ES-I3 (cell line): ENCODE results near the gene ITGB8.

ENCODE experiments used
- H3K36me3 ChIP-seq: 2 replicates; pipeline ENCODE4 v1.6.1; 2013; ENCODE audit warnings: mild to moderate bottlenecking, low read length, control low read depth, moderate library complexity; ENCODE audit not compliant: insufficient read depth
- H3K4me1 ChIP-seq: 2 replicates; pipeline ENCODE4 v1.6.1; 2013; ENCODE audit warnings: mild to moderate bottlenecking, control low read depth, low read length; ENCODE audit not compliant: insufficient read depth
- H3K9ac ChIP-seq: 2 replicates; pipeline ENCODE4 v1.6.1; 2013; ENCODE audit warnings: low read depth, mild to moderate bottlenecking, low read length, moderate library complexity
- H3K9me3 ChIP-seq: 2 replicates; pipeline ENCODE4 v1.6.1; 2013; ENCODE audit warnings: mild to moderate bottlenecking, low read length, moderate library complexity; ENCODE audit not compliant: control insufficient read depth, insufficient read depth

The ITGB8 gene

DNA sequence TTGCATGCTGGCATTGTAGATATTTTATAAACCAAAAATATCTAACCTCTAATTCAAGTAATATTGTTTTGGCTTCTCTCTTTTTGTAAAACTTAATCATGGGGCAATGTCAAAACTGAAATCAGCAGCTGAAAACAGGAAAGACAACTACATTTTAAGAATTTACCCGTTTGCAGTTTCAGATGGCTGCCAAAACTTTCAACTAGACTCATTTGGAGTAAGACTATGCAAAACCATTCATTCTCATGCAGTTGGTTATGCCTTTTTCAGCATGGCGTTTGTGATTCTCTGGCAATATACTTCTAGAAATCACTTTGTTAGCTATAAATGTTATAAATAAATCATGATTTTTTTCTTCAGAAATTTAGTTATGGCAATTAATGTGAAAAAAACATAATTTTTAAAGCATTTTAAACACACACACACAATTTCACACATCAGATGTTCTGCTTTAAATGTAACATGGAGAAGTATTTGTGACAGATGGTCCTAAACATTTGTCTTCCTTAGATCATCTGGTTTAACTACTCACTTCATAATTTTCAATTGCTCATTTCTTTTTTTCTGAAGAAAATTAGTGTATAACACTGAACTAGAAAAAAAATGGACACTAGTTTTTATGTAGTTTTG is 116.4 kb downstream of the ITGB8 start:
- Histone ChIP-seq H3K36me3 (no peaks in the 10 kb centered on the region), H3K4me1 (no peaks in the 10 kb centered on the region), H3K9me3 (no peaks in the 10 kb centered on the region), H3K9ac (no peak overlapping the region)

DNA sequence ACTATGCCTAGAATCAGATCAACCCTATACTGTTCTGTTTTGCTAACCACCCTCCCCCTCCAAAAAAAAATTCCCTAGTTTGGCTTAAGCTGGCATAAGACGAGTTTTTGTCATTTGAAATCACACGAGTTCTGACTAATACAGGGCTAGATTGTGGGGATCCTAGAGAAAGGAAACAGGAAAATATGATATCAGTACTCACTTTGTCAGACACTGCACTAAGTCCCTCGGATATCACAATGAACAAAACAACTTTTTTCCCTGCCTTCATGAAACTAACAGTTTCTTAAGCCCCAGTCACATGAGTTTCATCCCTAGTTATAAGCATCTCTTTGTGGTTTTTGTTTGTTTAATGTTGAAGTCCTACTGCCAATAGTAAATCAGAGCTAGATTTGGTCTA is 118.5 kb downstream of the ITGB8 start:
- H3K36me3 ChIP-seq = no peaks in the 10 kb centered on the region
- no peaks in the 10 kb centered on the region for H3K4me1 ChIP-seq
- no peak overlapping the region for H3K9ac ChIP-seq
- H3K9me3 ChIP-seq = no peaks in the 10 kb centered on the region

DNA sequence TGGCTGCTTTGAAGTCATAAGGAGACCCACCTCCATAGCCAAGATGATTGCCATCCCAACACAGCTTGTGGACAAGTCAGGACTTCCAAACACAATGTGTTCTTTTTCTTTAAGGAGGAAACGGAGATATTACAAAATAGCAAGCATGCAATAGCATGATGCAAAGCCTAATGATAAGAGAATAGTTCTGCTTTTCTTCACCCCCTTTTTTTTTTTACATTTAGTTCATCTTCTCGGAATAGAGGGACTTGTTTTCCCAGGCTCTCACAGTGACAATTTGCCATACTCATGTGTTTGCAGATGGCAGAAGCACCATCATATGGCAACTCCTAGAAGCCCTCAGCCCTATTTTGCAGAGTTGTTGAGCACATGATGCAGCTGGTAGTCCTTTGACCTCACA is 119.8 kb downstream of the ITGB8 start:
- H3K36me3 ChIP-seq = no peaks in the 10 kb centered on the region
- H3K4me1 ChIP-seq = no peaks in the 10 kb centered on the region
- H3K9ac ChIP-seq = no peak overlapping the region
- no peaks in the 10 kb centered on the region for H3K9me3 ChIP-seq

DNA sequence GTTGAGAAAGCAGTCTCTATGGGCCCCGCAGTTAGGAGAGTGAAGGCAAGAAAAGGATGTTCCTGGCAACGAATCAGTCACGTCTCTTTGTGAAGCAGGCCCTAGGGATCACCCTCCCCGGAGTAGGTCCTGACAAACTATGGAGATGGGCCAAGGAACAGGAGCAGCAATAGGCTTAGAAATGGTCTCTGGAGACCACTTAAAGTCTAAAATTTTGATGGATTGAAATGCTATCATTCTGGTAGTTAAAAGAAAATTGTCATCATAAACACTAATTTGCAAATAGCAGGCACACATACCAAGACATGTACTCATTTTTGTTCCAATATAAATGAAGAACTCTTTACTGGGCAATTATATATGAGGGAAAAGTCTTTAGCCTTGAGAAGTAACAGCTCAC is 123.5 kb downstream of the ITGB8 start:
- Histone ChIP-seq H3K4me1 (no peaks in the 10 kb centered on the region), H3K9ac (no peak overlapping the region), H3K36me3 (no peaks in the 10 kb centered on the region), H3K9me3 (no peaks in the 10 kb centered on the region)

DNA sequence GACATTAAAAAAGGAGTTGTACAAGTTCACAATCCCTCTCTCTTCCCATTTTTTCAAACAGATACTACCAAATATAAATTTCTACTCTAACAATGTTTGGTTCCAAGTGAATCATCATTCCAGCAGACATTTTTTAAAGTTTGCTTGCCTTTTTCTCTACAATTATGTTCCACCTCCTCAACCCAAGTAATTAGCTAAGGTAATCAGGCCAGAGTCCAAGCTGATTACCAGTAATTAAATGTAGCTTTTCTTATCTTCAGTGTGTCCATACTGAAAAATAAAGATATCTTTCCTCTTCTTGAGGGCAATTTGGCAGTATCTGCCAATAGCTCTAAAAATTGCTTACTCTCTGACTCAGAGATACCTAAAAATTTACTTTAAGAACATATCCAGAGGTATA is 126.0 kb downstream of the ITGB8 start:
- H3K4me1 ChIP-seq = no peaks in the 10 kb centered on the region
- H3K9ac ChIP-seq = no peak overlapping the region
- no peaks in the 10 kb centered on the region for H3K36me3 ChIP-seq
- H3K9me3 ChIP-seq = no peaks in the 10 kb centered on the region

DNA sequence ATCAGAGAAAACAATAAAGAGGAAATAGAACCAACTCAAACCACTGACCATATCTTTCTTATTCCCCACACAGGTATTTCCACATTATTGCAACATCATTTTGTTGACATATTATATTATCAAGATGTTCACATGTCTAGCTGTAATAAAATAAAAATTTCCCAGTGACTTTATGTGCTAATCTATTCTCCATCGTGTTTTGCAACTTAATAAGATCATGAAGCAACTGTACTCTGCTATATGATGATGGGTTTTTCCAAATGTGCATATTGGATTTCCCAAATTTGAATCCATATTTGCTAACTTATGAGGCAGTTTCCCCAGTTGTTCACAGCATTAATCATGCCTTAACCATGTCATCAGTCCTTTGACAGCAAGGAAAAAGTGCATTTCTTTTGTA is 127.8 kb downstream of the ITGB8 start:
- H3K9me3 ChIP-seq = no peaks in the 10 kb centered on the region
- no peak overlapping the region for H3K9ac ChIP-seq
- no peaks in the 10 kb centered on the region for H3K36me3 ChIP-seq
- H3K4me1 ChIP-seq = no peaks in the 10 kb centered on the region

DNA sequence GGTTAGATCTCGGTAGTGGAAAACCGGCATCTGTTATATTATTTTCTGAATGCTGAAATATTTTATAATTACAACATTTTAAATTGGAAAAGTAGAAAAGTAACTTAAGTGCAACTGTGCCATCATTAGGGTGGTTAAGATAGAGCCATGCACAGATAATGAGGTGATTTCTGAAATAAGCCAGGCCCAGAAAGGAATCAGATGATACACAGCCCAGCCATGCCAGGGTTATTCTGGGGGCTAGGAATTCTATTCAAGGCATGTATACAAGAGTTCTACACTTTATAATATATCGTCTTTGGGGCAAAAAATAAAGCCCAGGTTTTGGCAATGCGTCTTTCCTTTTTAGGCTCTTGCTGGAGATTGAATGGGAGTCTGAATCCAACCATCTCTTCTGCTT is 128.7 kb downstream of the ITGB8 start:
- H3K9me3 ChIP-seq = no peaks in the 10 kb centered on the region
- no peaks in the 10 kb centered on the region for H3K36me3 ChIP-seq
- H3K9ac ChIP-seq = no peak overlapping the region
- no peaks in the 10 kb centered on the region for H3K4me1 ChIP-seq

DNA sequence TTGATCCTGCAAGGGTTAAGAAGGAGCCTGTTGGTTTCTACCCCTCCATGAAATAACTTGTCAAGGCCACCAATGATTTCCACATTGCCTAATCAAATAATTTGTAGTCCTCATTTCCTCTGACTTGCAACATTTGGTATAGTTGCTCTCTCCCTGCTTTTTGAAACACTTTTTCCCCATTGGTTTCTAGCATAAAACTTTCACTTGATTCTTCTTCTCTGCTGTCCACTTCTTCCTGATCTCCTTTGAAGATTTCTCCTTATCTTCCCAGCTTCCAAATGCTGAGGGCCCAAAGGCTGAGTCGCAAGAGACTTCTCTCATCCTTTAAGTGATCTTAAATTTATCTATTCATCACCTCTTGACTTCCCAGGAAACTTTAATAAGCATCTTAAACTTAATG is 134.2 kb downstream of the ITGB8 start:
- Histone ChIP-seq H3K4me1 (no peaks in the 10 kb centered on the region), H3K9me3 (no peaks in the 10 kb centered on the region), H3K36me3 (no peaks in the 10 kb centered on the region), H3K9ac (no peak overlapping the region)
